ENCODE data around the gene KCNH4. TPM values are rescaled to one million over a fixed set of nuclear protein-coding genes. Genes with fewer than 3 reads are reported as not detected.

The KCNH4 gene
- polyA plus RNA-seq, 3 donors: 0.05 TPM; not detected in 2

- H3K36me3 Mint-ChIP-seq: peaks cover 13 to 43% of the 10 kb centered on the region in 2 donors
- 36% methylated on average over 7 of the region's 15 CpGs for WGBS (ENCODE audit: insufficient coverage)
- DNase-seq: peak; percentile 75 to 88 (median 87)
- no peak overlapping the region for H3K9ac ChIP-seq (ENCODE audit: insufficient read depth, low read length, poor library complexity, severe bottlenecking)
- H3K36me3 ChIP-seq (replicated peaks in 1 of 2; ENCODE audit: control insufficient read depth in 1 of 2, insufficient read depth in 2 of 2, low read length in 2 of 2): peaks cover 8 to 57% of the 10 kb centered on the region in 2 donors
- H3K4me3 Mint-ChIP-seq: peak overlapping the region; percentile 20 to 75
- no peaks in the 10 kb centered on the region for H3K27me3 ChIP-seq (ENCODE audit: control insufficient read depth in 2 of 2, insufficient read depth in 2 of 2, low read length in 2 of 2)
- H3K4me1 Mint-ChIP-seq: peaks cover 65% of the 10 kb centered on the region
- peaks cover 97% of the 10 kb centered on the region for H4K20me1 ChIP-seq (ENCODE audit: insufficient read depth, low read length)
- intact Hi-C loops (cut with micrococcal nuclease): no loop called here
- H3K4me3 ChIP-seq (replicated peaks in 1 of 3; ENCODE audit: low read depth in 2 of 3, low read length in 3 of 3): peak overlapping the region in 1 of 3 experiments; percentile 37
- H2AFZ ChIP-seq (ENCODE audit: insufficient read depth, low read depth, low read length, poor library complexity, severe bottlenecking): no peak overlapping the region
- peaks cover 59 to 66% of the 10 kb centered on the region in 2 donors for H3K4me1 ChIP-seq (ENCODE audit: control insufficient read depth in 1 of 2, insufficient read depth in 2 of 2, low read length in 2 of 2)
- peak overlapping the region; percentile 59 to 84 for H3K27ac ChIP-seq (ENCODE audit: low read depth in 1 of 2, low read length in 2 of 2)
- H3K79me2 ChIP-seq (ENCODE audit: insufficient read depth, low read length): peaks cover 91% of the 10 kb centered on the region
- H3K27me3 Mint-ChIP-seq (ENCODE audit: low read depth in 3 of 3): no peaks in the 10 kb centered on the region
- peak overlapping the region; percentile 84 to 95 (median 94) for H3K27ac Mint-ChIP-seq
- H3K9me3 Mint-ChIP-seq: no peaks in the 10 kb centered on the region
- peak overlapping the region; percentile 52 for H3K4me2 ChIP-seq (replicated peaks; ENCODE audit: extremely low read depth, low read length, poor library complexity, severe bottlenecking)
- TF ChIP-seq CTCF (IDR thresholded peaks at IDR 0.05): no peak
- H3K9me3 ChIP-seq (replicated peaks in 1 of 2; ENCODE audit: control insufficient read depth in 1 of 2, insufficient read depth in 1 of 2, low read length in 2 of 2): no peaks in the 10 kb centered on the region
Measured at GRCh38 chr17:42135664-42136653, 45.0 kb downstream of the KCNH4 start.

- H3K36me3 ChIP-seq (replicated peaks in 1 of 2; ENCODE audit: control insufficient read depth in 1 of 2, insufficient read depth in 2 of 2, low read length in 2 of 2): peaks cover 14 to 58% of the 10 kb centered on the region in 2 donors
- Mint-ChIP-seq H3K27me3 (ENCODE audit: low read depth in 3 of 3) (no peaks in the 10 kb centered on the region), H3K27ac (peak overlapping the region; percentile 84 to 95 (median 94)), H3K4me1 (peaks cover 72% of the 10 kb centered on the region), H3K36me3 (peaks cover 20 to 44% of the 10 kb centered on the region in 2 donors), H3K9me3 (no peaks in the 10 kb centered on the region), H3K4me3 (no peak overlapping the region)
- H3K79me2 ChIP-seq (ENCODE audit: insufficient read depth, low read length): peaks cover 91% of the 10 kb centered on the region
- peak overlapping the region; percentile 52 for H3K4me2 ChIP-seq (replicated peaks; ENCODE audit: extremely low read depth, low read length, poor library complexity, severe bottlenecking)
- peaks cover 99% of the 10 kb centered on the region for H4K20me1 ChIP-seq (ENCODE audit: insufficient read depth, low read length)
- intact Hi-C loops (cut with micrococcal nuclease): no loop called here
- DNase-seq: no peak
- WGBS (ENCODE audit: insufficient coverage): 100% methylated on average over 2 of the region's 6 CpGs
- no peaks in the 10 kb centered on the region for H3K9me3 ChIP-seq (replicated peaks in 1 of 2; ENCODE audit: control insufficient read depth in 1 of 2, insufficient read depth in 1 of 2, low read length in 2 of 2)
- H3K27ac ChIP-seq (ENCODE audit: low read depth in 1 of 2, low read length in 2 of 2): peak overlapping the region; percentile 59 to 84
- H3K4me3 ChIP-seq (replicated peaks in 1 of 3; ENCODE audit: low read depth in 2 of 3, low read length in 3 of 3): peak overlapping the region in 1 of 3 experiments; percentile 37
- no peak for TF ChIP-seq CTCF (IDR thresholded peaks at IDR 0.05)
- H3K27me3 ChIP-seq (ENCODE audit: control insufficient read depth in 2 of 2, insufficient read depth in 2 of 2, low read length in 2 of 2): no peaks in the 10 kb centered on the region
- peaks cover 63 to 70% of the 10 kb centered on the region in 2 donors for H3K4me1 ChIP-seq (ENCODE audit: control insufficient read depth in 1 of 2, insufficient read depth in 2 of 2, low read length in 2 of 2)
- H2AFZ ChIP-seq (ENCODE audit: insufficient read depth, low read depth, low read length, poor library complexity, severe bottlenecking): no peak overlapping the region
- no peak overlapping the region for H3K9ac ChIP-seq (ENCODE audit: insufficient read depth, low read length, poor library complexity, severe bottlenecking)
Measured at GRCh38 chr17:42135151-42135550, 45.8 kb downstream of the KCNH4 start.

Measured in CD14-positive monocyte (primary cell).